ENCODE data around the gene ASB17. TPM values are rescaled to one million over a fixed set of nuclear protein-coding genes. Genes with fewer than 3 reads are reported as not detected.

ASB17 gene
- polyA plus RNA-seq, 3 donors from 2014 or later, result not detected

GRCh38 chr1:75916834-75917233 is 15.4 kb downstream of the ASB17 start:
- no peak for DNase-seq
- H3K27ac Mint-ChIP-seq, result no peak overlapping the region
- no peaks in the 10 kb centered on the region for H3K4me1 Mint-ChIP-seq
- no peak overlapping the region for H3K4me3 Mint-ChIP-seq
- H3K36me3 Mint-ChIP-seq, result no peaks in the 10 kb centered on the region
- peaks cover 2 to 9% (median 4%) of the 10 kb centered on the region in 3 donors for H3K27me3 Mint-ChIP-seq (ENCODE audit: low read depth in 3 of 3)
- peaks cover 0 to 1% (median 0%) of the 10 kb centered on the region in 6 donors for H3K9me3 Mint-ChIP-seq

GRCh38 chr1:75908717-75909152 is 23.5 kb downstream of the ASB17 start:
- peaks cover 5 to 21% (median 13%) of the 10 kb centered on the region in 6 donors for H3K9me3 Mint-ChIP-seq
- H3K4me3 Mint-ChIP-seq, result no peak overlapping the region
- H3K4me1 Mint-ChIP-seq, result no peaks in the 10 kb centered on the region
- H3K27me3 Mint-ChIP-seq (ENCODE audit: low read depth in 3 of 3), result peaks cover 0 to 5% (median 3%) of the 10 kb centered on the region in 3 donors
- DNase-seq, result no peak
- H3K27ac Mint-ChIP-seq, result no peak overlapping the region
- no peaks in the 10 kb centered on the region for H3K36me3 Mint-ChIP-seq

GRCh38 chr1:75901371-75901770 is 30.8 kb downstream of the ASB17 start:
- DNase-seq, result no peak
- H3K4me3 Mint-ChIP-seq, result no peak overlapping the region
- peaks cover 0 to 7% (median 0%) of the 10 kb centered on the region in 6 donors for H3K9me3 Mint-ChIP-seq
- H3K4me1 Mint-ChIP-seq, result no peaks in the 10 kb centered on the region
- peaks cover 0 to 8% (median 3%) of the 10 kb centered on the region in 3 donors for H3K27me3 Mint-ChIP-seq (ENCODE audit: low read depth in 3 of 3)
- no peaks in the 10 kb centered on the region for H3K36me3 Mint-ChIP-seq
- H3K27ac Mint-ChIP-seq, result no peak overlapping the region

GRCh38 chr1:75884437-75884836 is 47.8 kb downstream of the ASB17 start:
- no peaks in the 10 kb centered on the region for H3K36me3 Mint-ChIP-seq
- peaks cover 0 to 3% (median 0%) of the 10 kb centered on the region in 3 donors for H3K27me3 Mint-ChIP-seq (ENCODE audit: low read depth in 3 of 3)
- no peak overlapping the region for H3K27ac Mint-ChIP-seq
- no peak for DNase-seq
- peaks cover 0 to 3% (median 0%) of the 10 kb centered on the region in 6 donors for H3K9me3 Mint-ChIP-seq
- no peak overlapping the region for H3K4me3 Mint-ChIP-seq
- H3K4me1 Mint-ChIP-seq, result no peaks in the 10 kb centered on the region

GRCh38 chr1:75879985-75880384 is 52.2 kb downstream of the ASB17 start:
- Mint-ChIP-seq H3K9me3 (no peaks in the 10 kb centered on the region), H3K27ac (no peak overlapping the region), H3K4me3 (no peak overlapping the region), H3K4me1 (no peaks in the 10 kb centered on the region), H3K27me3 (ENCODE audit: low read depth in 3 of 3) (peaks cover 0 to 3% (median 0%) of the 10 kb centered on the region in 3 donors), H3K36me3 (peaks cover 0 to 3% (median 0%) of the 10 kb centered on the region in 3 donors)
- DNase-seq, result no peak

- Mint-ChIP-seq H3K9me3 (peaks cover 0 to 2% (median 0%) of the 10 kb centered on the region in 6 donors), H3K36me3 (peaks cover 0 to 15% (median 0%) of the 10 kb centered on the region in 3 donors), H3K4me1 (no peaks in the 10 kb centered on the region), H3K27me3 (ENCODE audit: low read depth in 3 of 3) (peaks cover 0 to 2% (median 0%) of the 10 kb centered on the region in 3 donors), H3K4me3 (no peak overlapping the region), H3K27ac (no peak overlapping the region)
- no peak for DNase-seq
Measured at GRCh38 chr1:75870951-75871350, 61.3 kb downstream of the ASB17 start.

Other genes starting within 250 kb of the ASB17 start
- gene ACADM, start 207.7 kb downstream of the ASB17 start, polyA plus RNA-seq, result 10 to 100 TPM; 32.8 to 44.1 (median 43.6) TPM
- gene RABGGTB, start 146.1 kb downstream of the ASB17 start, polyA plus RNA-seq, result 1 to 10 TPM; 1.5 to 9.4 (median 4.3) TPM
- not detected for gene MSH4, start 135.5 kb downstream of the ASB17 start, polyA plus RNA-seq
- not detected for gene ST6GALNAC3, start 142.3 kb upstream of the ASB17 start, polyA plus RNA-seq